ENCODE results near the gene MUC2. TPM values are rescaled to one million over a fixed set of nuclear protein-coding genes. Genes with fewer than 3 reads are reported as not detected.
A peak's percentile ranks its signal among the peaks of the same experiment; 100 is the strongest.

Gene MUC2
- total RNA-seq, 1 donor from 2014 or later = not detected

- DNase-seq (ENCODE audit: low spot score) = no peak
- H3K27me3 Mint-ChIP-seq (ENCODE audit: insufficient read depth, low read depth) = peaks cover 2% of the 10 kb centered on the region
These were observed 25.2 kb upstream of the MUC2 start for GRCh38 chr11:1049431-1049891.

GRCh38 chr11:1049911-1050580 lies 24.6 kb upstream of the MUC2 start:
- Histone ChIP-seq H2AFZ (replicated peaks) (no peak overlapping the region), H3K27me3 (no peaks in the 10 kb centered on the region), H3K27ac (no peak overlapping the region), H3K79me2 (ENCODE audit: low read depth) (no peaks in the 10 kb centered on the region), H3K9me3 (ENCODE audit: low read depth) (no peaks in the 10 kb centered on the region), H3K4me1 (peaks cover 8% of the 10 kb centered on the region), H3K36me3 (no peaks in the 10 kb centered on the region), H3K4me2 (no peak overlapping the region), H3K9ac (no peak overlapping the region), H3F3A (ENCODE audit: low read depth) (no peaks in the 10 kb centered on the region), H4K20me1 (ENCODE audit: low read depth) (no peaks in the 10 kb centered on the region), H3K4me3 (no peak overlapping the region)
- H3K36me3 Mint-ChIP-seq = no peaks in the 10 kb centered on the region
- H3K27ac Mint-ChIP-seq = no peak overlapping the region
- DNase-seq (ENCODE audit: low spot score) = no peak
- no peaks in the 10 kb centered on the region for H3K4me1 Mint-ChIP-seq
- no peak overlapping the region for H3K4me3 Mint-ChIP-seq
- TF ChIP-seq CTCF (IDR thresholded peaks at IDR 0.05) = no peak
- no peak for TF ChIP-seq EZH2 (IDR thresholded peaks at IDR 0.05)
- no peak for TF ChIP-seq EZH2phosphoT487 (IDR thresholded peaks at IDR 0.05)
- H3K9me3 Mint-ChIP-seq = no peaks in the 10 kb centered on the region
- H3K27me3 Mint-ChIP-seq (ENCODE audit: insufficient read depth, low read depth) = peaks cover 2% of the 10 kb centered on the region

More at GRCh38 chr11:1049431-1049891, 25.2 kb upstream of the MUC2 start:
- no peak overlapping the region for H3K4me3 Mint-ChIP-seq
- H4K20me1 ChIP-seq (ENCODE audit: low read depth) = no peaks in the 10 kb centered on the region
- H3K27me3 ChIP-seq = no peaks in the 10 kb centered on the region
- peaks cover 5% of the 10 kb centered on the region for H3K4me1 ChIP-seq
- no peak overlapping the region for H3K27ac ChIP-seq
- H3K4me3 ChIP-seq = no peak overlapping the region
- H3K4me1 Mint-ChIP-seq = no peaks in the 10 kb centered on the region
- H2AFZ ChIP-seq (replicated peaks) = no peak overlapping the region
- H3K9ac ChIP-seq = no peak overlapping the region
- H3K9me3 Mint-ChIP-seq = no peaks in the 10 kb centered on the region
- H3F3A ChIP-seq (ENCODE audit: low read depth) = no peaks in the 10 kb centered on the region
- H3K27ac Mint-ChIP-seq = no peak overlapping the region
- H3K9me3 ChIP-seq (ENCODE audit: low read depth) = no peaks in the 10 kb centered on the region
- no peaks in the 10 kb centered on the region for H3K36me3 ChIP-seq
- TF ChIP-seq EZH2phosphoT487 (IDR thresholded peaks at IDR 0.05) = no peak
- no peak for TF ChIP-seq EZH2 (IDR thresholded peaks at IDR 0.05)
- TF ChIP-seq CTCF (IDR thresholded peaks at IDR 0.05) = no peak
- H3K36me3 Mint-ChIP-seq = no peaks in the 10 kb centered on the region
- no peaks in the 10 kb centered on the region for H3K79me2 ChIP-seq (ENCODE audit: low read depth)
- no peak overlapping the region for H3K4me2 ChIP-seq

GRCh38 chr11:1050581-1051355 lies 23.9 kb upstream of the MUC2 start:
- H3K4me3 Mint-ChIP-seq = no peak overlapping the region
- H3F3A ChIP-seq (ENCODE audit: low read depth) = no peaks in the 10 kb centered on the region
- no peaks in the 10 kb centered on the region for H3K9me3 ChIP-seq (ENCODE audit: low read depth)
- no peaks in the 10 kb centered on the region for H3K27me3 ChIP-seq
- H3K27ac ChIP-seq = no peak overlapping the region
- H3K4me1 ChIP-seq = peaks cover 8% of the 10 kb centered on the region
- TF ChIP-seq CTCF (IDR thresholded peaks at IDR 0.05) (peak; percentile 88), EZH2phosphoT487 (IDR thresholded peaks at IDR 0.05) (no peak)
- no peak overlapping the region for H3K9ac ChIP-seq
- H3K9me3 Mint-ChIP-seq = no peaks in the 10 kb centered on the region
- no peak overlapping the region for H2AFZ ChIP-seq (replicated peaks)
- DNase-seq (ENCODE audit: low spot score) = peak; percentile 80
- no peaks in the 10 kb centered on the region for H3K79me2 ChIP-seq (ENCODE audit: low read depth)
- H3K4me2 ChIP-seq = no peak overlapping the region
- H3K27me3 Mint-ChIP-seq (ENCODE audit: insufficient read depth, low read depth) = peaks cover 5% of the 10 kb centered on the region
- H3K36me3 ChIP-seq = no peaks in the 10 kb centered on the region
- H3K4me3 ChIP-seq = no peak overlapping the region
- no peaks in the 10 kb centered on the region for H3K4me1 Mint-ChIP-seq
- no peaks in the 10 kb centered on the region for H4K20me1 ChIP-seq (ENCODE audit: low read depth)
- no peaks in the 10 kb centered on the region for H3K36me3 Mint-ChIP-seq
- H3K27ac Mint-ChIP-seq = no peak overlapping the region
